Keratinocyte (primary cell): Measurements from ENCODE around the gene MMP14. TPM values are rescaled to one million over a fixed set of nuclear protein-coding genes. Genes with fewer than 3 reads are reported as not detected.
"Not testable (repeated sequence)": the region's sequence is repeated elsewhere in the genome, so short reads cannot be mapped to it uniquely, and the experiment has no call there.

Experiments used
- DNase-seq: peaks from one replicate; pipeline ENCODE4 v3.0.0-alpha.2; 2011; ENCODE audit warnings: low read depth, missing footprints, low spot score
- FAIRE-seq: peaks from 2 replicates; lab custom pipeline; 2011; peaks lifted over from hg19 to GRCh38; lab: Jason Lieb, UNC
- H2AFZ ChIP-seq: 2 replicates; pipeline ENCODE4 v1.6.0; 2012; ENCODE audit warnings: low read length, control low read depth, inconsistent platforms; ENCODE audit not compliant: control insufficient read depth
- H3K27ac ChIP-seq: 2 replicates; pipeline ENCODE4 v1.5.1; 2011; ENCODE audit warnings: low read length; ENCODE audit not compliant: control insufficient read depth, insufficient read depth
- H3K27me3 ChIP-seq: 3 replicates; pipeline ENCODE4 v1.6.0; 2011; ENCODE audit warnings: low read length; ENCODE audit not compliant: control insufficient read depth, insufficient read depth; ENCODE audit errors: extremely low read depth
- H3K36me3 ChIP-seq, 2 experiments: 2 replicates in 1 of 2; 3 replicates in 1 of 2; pipeline ENCODE4 v1.5.1; 2011; ENCODE audit warnings: low read length in 2 of 2, mild to moderate bottlenecking in 1 of 2; ENCODE audit not compliant: control insufficient read depth in 2 of 2, insufficient read depth in 2 of 2; ENCODE audit errors: extremely low read depth in 1 of 2
- H3K4me1 ChIP-seq: 3 replicates; pipeline ENCODE4 v1.5.1; 2011; ENCODE audit warnings: low read length; ENCODE audit not compliant: control insufficient read depth, insufficient read depth; ENCODE audit errors: extremely low read depth
- H3K4me2 ChIP-seq: 3 replicates; pipeline ENCODE4 v1.6.0; 2011; ENCODE audit warnings: low read depth, low read length; ENCODE audit not compliant: control insufficient read depth, insufficient read depth; ENCODE audit errors: extremely low read depth
- H3K4me3 ChIP-seq, 3 experiments: fragments of 200-600 bp in 1 of 3; sonication (generic) in 1 of 3; 2 replicates in 2 of 3; 3 replicates in 1 of 3; pipeline ENCODE4 v1.5.1; 2011 to 2016; ENCODE audit warnings: low read length in 3 of 3, mild to moderate bottlenecking in 3 of 3, control low read depth in 2 of 3, inconsistent platforms in 1 of 3, low read depth in 1 of 3, mixed read lengths in 1 of 3, mixed run types in 1 of 3, moderate library complexity in 1 of 3; ENCODE audit not compliant: control insufficient read depth in 2 of 3, insufficient read depth in 2 of 3; ENCODE audit errors: extremely low read depth in 1 of 3
- H3K79me2 ChIP-seq: 2 replicates; pipeline ENCODE4 v1.6.0; 2012; ENCODE audit warnings: low read length; ENCODE audit not compliant: control insufficient read depth, insufficient read depth
- H3K9ac ChIP-seq: 3 replicates; pipeline ENCODE4 v1.6.0; 2011; ENCODE audit warnings: low read length; ENCODE audit not compliant: control insufficient read depth, insufficient read depth; ENCODE audit errors: extremely low read depth
- H3K9me1 ChIP-seq: 3 replicates; pipeline ENCODE4 v1.6.0; 2011; ENCODE audit warnings: low read length; ENCODE audit not compliant: control insufficient read depth, insufficient read depth; ENCODE audit errors: extremely low read depth
- H3K9me3 ChIP-seq: 2 replicates; pipeline ENCODE4 v1.5.1; 2012; ENCODE audit warnings: low read depth, low read length; ENCODE audit not compliant: control insufficient read depth
- H4K20me1 ChIP-seq: 3 replicates; pipeline ENCODE4 v1.6.0; 2011; ENCODE audit warnings: low read length; ENCODE audit not compliant: control insufficient read depth, insufficient read depth; ENCODE audit errors: extremely low read depth
- CTCF ChIP-seq, 3 experiments: IDR thresholded peaks in 1 of 3; conservative IDR thresholded peaks in 1 of 3; optimal IDR thresholded peaks in 1 of 3; 2 replicates in 2 of 3; 3 replicates in 1 of 3; pipeline versions ENCODE3 to v1.5.1; 2011; ENCODE audit warnings: low read length in 3 of 3, mild to moderate bottlenecking in 3 of 3, moderate library complexity in 2 of 3, control low read depth in 1 of 3, inconsistent platforms in 1 of 3; ENCODE audit not compliant: insufficient read depth in 2 of 3; ENCODE audit errors: extremely low read depth in 1 of 3
- EZH2 ChIP-seq: IDR thresholded peaks from one replicate; pipeline ENCODE4 v1.6.1; 2012; ENCODE audit warnings: inconsistent platforms, mild to moderate bottlenecking, low read length, moderate library complexity
- dilution Hi-C: fragments of 300-500 bp; cut with MboI; formaldehyde crosslinking; loops from one replicate; pipeline ENCODE4 v1.7.0; 2020; ENCODE audit warnings: low sequenced_read_pairs; ENCODE audit not compliant: extremely low pct_ligation_motif_present
- polyA plus RNA-seq, 5 experiments: library from polyadenylated mRNA; depleted of rRNA in 3 of 5; stranded (reverse) in 3 of 5; stranded (forward) in 1 of 5; unstranded in 1 of 5; fragments of >200 nt; gene quantifications; 1 replicate in 1 of 5; 2 replicates in 3 of 5; 3 replicates in 1 of 5; pipeline versions ENCODE4 v1.2.1 to v1.2.3, GENCODE V29; 2011 to 2012; ENCODE audit warnings: missing spikeins in 2 of 5, low read depth in 1 of 5, low replicate concordance in 1 of 5

The MMP14 gene
- polyA plus RNA-seq, 1 donor (not counting 4 experiments of a cell fraction or from before 2014, with no cell fraction given): 185 TPM

- no peak for TF ChIP-seq EZH2
- TF ChIP-seq CTCF (optimal IDR thresholded peaks at IDR 0.05 in 1 of 3, IDR thresholded peaks at IDR 0.05 in 1 of 3, conservative IDR thresholded peaks at IDR 0.05 in 1 of 3; ENCODE audit: extremely low read depth in 1 of 3, insufficient read depth in 2 of 3, low read length in 3 of 3): no peak
- no peaks in the 10 kb centered on the region for H3K9me1 ChIP-seq
- FAIRE-seq: no peak
- H3K27ac ChIP-seq: no peak overlapping the region
- H3K4me1 ChIP-seq: peaks cover 15% of the 10 kb centered on the region
- H3K27me3 ChIP-seq: peaks cover 5% of the 10 kb centered on the region
- H3K36me3 ChIP-seq: no peaks in the 10 kb centered on the region
- no peaks in the 10 kb centered on the region for H4K20me1 ChIP-seq
- DNase-seq: peak; percentile 71
- no peaks in the 10 kb centered on the region for H3K9me3 ChIP-seq
- no peak overlapping the region for H3K9ac ChIP-seq
- no peaks in the 10 kb centered on the region for H3K79me2 ChIP-seq
- H2AFZ ChIP-seq: no peak overlapping the region
- no peak overlapping the region for H3K4me2 ChIP-seq
- no peak overlapping the region for H3K4me3 ChIP-seq
- dilution Hi-C loops: no loop called here
These were observed 45.1 kb upstream of the MMP14 start for GRCh38 chr14:22791301-22791700.

GRCh38 chr14:22792158-22792557 lies 44.2 kb upstream of the MMP14 start:
- DNase-seq (no peak), FAIRE-seq (no peak)
- Histone ChIP-seq H3K4me3 (no peak overlapping the region), H3K9ac (no peak overlapping the region), H3K36me3 (no peaks in the 10 kb centered on the region), H4K20me1 (no peaks in the 10 kb centered on the region), H3K79me2 (no peaks in the 10 kb centered on the region), H3K27me3 (peaks cover 7% of the 10 kb centered on the region), H3K4me1 (peaks cover 15% of the 10 kb centered on the region), H2AFZ (no peak overlapping the region), H3K9me3 (no peaks in the 10 kb centered on the region), H3K27ac (no peak overlapping the region), H3K4me2 (no peak overlapping the region), H3K9me1 (no peaks in the 10 kb centered on the region)
- TF ChIP-seq CTCF (optimal IDR thresholded peaks at IDR 0.05 in 1 of 3, IDR thresholded peaks at IDR 0.05 in 1 of 3, conservative IDR thresholded peaks at IDR 0.05 in 1 of 3; ENCODE audit: extremely low read depth in 1 of 3, insufficient read depth in 2 of 3, low read length in 3 of 3) (no peak), EZH2 (no peak)
- dilution Hi-C loops: no loop called here

GRCh38 chr14:22793550-22793949 lies 42.8 kb upstream of the MMP14 start:
- H3K9me1 ChIP-seq, FAIRE-seq, dilution Hi-C loops, H3K27ac ChIP-seq, DNase-seq, H3K9me3 ChIP-seq, H3K9ac ChIP-seq, H4K20me1 ChIP-seq, H3K36me3 ChIP-seq, H2AFZ ChIP-seq, H3K4me3 ChIP-seq, H3K4me2 ChIP-seq, H3K79me2 ChIP-seq, H3K27me3 ChIP-seq: not testable (repeated sequence)
- H3K4me1 ChIP-seq: peaks cover 15% of the 10 kb centered on the region
